CD4-positive, alpha-beta T cell treated with Interleukin-15 for 4 hours (primary cell): Measurements from ENCODE around the gene NCOA1.
"Not testable (repeated sequence)": the region's sequence is repeated elsewhere in the genome, so short reads cannot be mapped to it uniquely, and the experiment has no call there.

Source experiments
- DNase-seq: peaks from one replicate; pipeline ENCODE4 v3.0.0-alpha.2; 2020; ENCODE audit warnings: low spot score

NCOA1 gene

DNA sequence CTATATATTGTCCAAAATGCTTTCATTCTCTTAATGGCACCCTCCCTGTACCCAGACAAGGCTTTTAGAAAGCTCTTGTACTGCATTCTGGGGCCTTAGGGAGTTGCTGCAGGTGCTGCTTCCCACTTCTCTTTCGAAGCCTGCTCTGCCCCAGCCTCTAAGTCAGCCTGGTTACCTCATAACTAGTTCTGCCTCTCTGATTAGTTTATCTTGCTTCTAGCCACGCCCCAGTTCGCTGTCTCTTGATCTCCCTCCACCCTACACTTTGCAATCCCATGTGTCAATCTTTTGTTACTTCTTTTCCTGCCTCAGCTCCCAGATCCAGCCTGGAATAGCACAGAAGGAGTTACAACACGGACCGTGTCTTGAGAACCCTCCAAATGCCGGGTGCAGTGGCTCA is 13.8 kb upstream of the NCOA1 start:
- no peak for DNase-seq

DNA sequence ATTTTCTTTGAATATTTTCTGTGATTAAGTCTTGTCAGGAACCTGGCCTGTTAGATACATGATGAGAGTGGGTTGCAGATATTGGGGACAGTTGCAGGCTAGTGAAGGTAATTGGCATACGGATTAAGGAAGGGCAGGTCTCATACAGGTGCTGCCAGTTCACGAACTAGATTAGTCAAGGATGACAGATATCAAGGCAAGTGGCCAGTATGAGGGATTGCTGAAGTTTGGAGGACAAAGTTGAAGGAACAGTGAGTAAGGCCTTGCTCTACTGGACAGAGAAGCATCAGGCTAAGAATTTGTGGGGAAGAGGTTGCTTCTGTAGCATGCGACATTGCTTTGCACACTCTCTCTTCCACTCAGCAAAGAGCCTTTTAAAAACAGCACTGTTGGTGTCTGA is 12.8 kb upstream of the NCOA1 start:
- DNase-seq, result no peak

DNA sequence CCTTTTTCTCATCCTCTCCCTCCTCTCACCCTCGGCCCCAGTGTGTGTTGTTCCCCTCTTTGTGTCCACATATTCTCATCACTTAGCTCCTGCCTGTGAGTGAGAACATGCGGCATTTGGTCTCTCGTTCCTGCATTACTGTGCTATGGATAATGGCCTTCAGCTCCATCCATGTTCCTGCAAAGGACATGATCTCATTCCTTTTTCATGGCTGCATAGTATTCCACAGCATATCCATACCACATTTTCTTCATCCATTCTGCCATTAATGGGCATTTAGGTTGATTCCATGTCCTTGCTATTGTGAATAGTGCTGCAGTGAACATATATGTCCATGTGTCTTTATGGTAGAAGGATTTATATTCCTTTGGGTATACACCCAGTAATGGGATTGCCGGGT is 10.8 kb upstream of the NCOA1 start:
- DNase-seq, result no peak

DNA sequence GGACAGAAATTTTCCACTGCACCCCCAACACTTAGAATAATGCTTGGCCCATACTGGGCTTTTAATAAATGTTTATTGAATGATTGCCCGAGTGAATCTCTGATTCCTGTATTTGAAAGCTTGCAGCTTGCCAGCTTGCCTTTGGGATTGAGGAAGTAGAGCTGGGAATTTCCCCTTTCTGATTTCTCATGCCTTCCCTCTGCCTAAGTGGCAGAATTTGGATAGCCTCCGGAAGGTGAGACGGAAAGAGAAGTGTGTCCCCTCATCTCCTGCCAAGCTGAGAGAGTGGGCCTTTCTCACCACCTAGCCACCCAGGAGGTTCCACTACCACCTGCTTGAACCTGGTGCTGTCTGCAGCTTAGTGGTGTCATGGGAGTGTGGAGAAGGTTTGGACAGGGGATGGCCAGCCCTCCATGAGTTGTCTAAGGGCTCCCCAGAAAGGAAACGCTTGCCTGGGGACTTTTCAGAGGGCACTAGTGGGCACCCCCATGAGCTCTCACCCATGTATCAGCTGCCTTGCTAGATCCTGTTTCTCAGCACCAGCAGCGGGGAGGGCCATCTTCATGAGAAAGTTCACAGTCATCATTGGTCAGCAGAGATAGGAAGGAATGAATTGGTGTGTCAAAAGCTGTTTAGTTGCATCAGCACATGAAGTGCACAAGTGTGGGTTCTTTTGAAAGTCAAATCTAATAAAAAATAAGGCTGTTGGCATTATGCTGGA is 8.6 kb upstream of the NCOA1 start:
- DNase-seq, result no peak

DNA sequence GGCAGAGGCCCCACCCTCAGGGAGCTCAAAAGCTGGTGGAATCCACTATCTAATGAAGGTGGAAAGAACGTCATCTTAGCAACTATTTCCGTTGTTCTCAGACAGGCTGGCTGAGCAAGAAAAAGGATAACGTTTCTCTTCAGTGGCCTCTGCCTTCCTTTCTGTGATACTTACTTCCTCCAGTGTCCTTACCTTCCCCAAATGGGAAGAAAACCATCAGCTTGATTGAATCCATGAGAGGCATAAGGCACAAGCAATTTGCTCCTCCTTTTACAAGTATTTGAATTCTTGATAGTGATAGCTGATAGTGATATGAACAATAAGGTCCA is 8.1 kb upstream of the NCOA1 start:
- DNase-seq, result no peak

DNA sequence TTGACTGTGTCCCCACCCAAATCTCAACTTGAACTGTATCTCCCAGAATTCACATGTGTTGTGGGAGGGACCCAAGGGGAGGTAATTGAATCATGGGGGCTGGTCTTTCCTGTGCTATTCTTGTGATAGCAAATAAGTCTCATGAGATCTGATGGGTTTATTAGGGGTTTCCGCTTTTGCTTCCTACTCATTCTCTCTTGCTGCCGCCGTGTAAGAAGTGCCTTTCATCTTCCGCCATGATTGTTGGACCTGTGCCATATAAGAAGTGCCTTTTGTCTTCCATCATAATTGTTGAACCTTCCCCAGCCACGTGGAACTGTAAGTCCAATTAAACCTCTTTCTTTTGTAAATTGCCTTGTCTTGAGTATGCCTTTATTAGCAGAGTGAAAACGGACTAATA is 6.4 kb upstream of the NCOA1 start:
- DNase-seq, result not testable (repeated sequence)

DNA sequence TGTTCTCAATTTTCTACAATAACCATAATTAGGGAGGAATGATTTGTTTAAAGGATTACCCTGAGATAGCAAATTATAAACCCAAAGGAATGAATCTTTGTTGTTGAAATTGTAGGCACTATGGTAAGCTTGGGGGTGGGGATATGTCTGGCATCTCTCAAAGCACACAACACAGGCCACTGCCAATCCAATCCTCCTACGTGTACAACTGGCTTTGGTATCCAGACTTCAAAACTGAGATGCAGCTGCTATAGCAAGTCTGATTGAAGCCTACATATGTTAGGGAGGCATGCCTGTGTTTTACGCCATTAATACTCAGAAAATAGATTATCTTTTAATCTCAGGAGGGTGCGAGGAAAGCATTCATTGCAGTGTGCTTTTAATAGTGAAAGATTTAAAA is 5.9 kb upstream of the NCOA1 start:
- DNase-seq, result no peak

DNA sequence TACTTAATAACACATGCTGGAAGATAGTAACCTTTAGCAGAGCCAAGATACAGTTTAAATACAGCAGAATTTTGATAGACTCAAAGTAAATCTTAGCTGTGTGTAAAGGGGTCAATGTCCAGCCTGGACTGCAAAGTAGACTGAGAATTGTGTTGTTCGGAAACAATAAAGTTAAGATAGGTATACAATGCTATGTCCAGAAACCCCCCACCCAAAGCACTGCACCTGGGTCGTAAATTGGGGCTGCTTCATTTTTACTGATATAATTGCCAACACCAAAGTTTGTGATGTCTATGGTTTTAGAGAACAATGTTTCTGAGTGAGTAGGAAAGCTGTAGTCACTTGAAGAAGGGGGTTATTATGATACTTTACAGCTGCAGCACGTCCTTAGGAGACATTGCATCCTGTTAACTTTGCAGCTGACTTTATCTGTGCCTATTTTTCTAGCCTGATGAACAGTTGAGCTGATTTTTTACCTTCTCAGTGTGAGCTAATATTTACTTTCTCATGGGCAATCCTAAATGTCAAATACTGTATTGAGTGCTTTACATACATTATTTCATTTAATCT is 4.3 kb upstream of the NCOA1 start:
- no peak for DNase-seq

DNA sequence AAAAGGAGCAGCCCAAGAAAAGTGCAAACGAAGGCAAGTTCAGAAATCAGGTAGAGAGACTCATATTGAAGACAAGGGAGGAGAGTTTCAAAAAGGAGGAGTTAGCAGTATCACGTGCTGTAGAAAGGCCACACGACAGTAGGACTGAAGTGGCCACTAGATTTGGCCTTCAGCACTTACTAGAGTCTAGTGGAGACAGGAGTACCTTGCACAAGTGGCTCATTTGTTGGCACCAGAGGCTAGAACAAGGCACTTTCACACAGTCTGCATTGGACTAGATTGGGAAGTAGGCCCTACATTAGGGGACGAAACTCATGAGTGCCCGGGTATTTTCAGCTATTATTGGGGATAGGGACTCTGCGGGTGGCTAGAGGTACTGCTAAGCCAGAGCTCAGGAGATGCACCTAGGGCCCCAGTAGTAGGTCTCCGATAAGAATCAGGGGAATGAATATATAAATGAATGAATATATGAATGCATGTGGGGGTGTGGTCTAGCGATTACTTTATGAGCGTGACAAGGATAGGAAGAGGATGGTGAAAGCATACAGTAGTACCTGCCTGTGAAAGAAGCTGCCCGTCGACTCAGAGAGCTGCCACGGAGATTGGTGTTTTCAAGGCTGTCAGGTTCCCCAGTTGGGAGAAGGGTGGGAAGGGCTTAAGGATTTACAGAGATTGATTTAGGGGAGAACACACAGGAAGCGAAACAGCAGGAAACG is 1.4 kb upstream of the NCOA1 start:
- DNase-seq, result no peak

DNA sequence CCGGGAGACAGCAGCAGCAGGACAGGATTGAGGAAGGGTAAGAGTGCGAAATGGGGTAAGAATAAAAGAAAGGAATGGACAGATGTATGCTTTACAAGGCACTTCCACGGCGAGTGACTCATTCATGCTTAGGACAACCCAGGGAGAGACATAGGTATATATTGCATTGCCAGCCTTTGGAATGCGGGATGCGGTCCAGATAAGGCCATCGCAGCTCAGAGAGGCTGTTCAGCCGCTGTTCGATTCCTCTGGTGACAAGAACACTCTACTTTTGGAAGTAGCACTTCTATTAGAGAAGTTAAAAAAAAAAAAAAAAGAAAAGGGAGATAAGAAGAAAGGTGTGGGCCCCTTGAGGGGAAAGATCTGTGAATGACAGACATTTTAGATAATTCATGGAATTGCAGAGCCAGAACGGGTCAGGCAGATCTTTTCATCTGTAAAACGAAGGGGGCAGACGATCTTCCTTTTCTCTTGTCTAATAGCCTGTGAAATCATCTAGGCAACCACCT is 819 bp upstream of the NCOA1 start:
- no peak for DNase-seq

DNA sequence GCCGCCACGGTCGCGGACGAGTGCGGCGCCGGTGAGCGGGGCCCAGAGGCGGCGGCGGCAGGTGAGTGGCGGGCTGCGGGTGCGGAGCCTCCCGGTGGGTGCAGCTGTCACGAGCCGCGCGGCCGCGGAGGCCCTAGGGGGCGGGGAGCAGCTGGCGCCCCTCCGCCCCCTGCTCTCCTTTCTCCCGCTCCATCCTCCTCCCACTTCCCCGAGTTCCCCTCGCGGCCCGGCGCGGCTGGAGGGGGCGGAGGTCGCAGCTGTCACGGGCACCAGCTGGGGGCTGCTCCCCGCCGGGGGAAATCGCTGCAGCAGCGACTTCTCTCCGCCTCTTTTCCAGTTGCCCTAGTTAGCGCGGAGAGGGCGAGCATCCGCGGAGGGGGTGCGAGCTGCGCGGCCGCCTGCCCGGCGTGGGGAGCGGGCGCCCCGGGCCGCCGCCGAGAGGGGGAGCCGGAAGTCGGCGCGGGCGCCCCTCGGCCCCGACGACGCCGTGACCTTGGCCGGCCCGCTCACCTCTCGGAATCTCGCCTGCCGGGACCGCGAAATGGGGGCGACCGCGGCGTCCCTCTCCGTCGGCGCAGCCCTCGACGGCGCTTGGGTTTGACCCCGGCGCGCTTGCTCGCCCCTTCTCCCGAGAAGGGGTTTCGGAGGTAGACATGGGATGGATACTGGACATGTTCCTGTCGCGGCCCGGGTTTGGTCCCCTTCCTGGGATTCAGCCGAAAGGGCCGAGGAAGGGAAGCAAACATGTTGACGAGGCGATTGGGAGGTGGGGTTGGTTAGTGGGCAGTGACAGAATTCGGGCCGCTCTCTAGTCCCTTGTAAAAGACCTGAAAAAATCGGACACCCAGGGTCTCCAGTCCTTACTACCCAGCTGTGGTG is 727 bp downstream of the NCOA1 start:
- DNase-seq, result peak; percentile 47

DNA sequence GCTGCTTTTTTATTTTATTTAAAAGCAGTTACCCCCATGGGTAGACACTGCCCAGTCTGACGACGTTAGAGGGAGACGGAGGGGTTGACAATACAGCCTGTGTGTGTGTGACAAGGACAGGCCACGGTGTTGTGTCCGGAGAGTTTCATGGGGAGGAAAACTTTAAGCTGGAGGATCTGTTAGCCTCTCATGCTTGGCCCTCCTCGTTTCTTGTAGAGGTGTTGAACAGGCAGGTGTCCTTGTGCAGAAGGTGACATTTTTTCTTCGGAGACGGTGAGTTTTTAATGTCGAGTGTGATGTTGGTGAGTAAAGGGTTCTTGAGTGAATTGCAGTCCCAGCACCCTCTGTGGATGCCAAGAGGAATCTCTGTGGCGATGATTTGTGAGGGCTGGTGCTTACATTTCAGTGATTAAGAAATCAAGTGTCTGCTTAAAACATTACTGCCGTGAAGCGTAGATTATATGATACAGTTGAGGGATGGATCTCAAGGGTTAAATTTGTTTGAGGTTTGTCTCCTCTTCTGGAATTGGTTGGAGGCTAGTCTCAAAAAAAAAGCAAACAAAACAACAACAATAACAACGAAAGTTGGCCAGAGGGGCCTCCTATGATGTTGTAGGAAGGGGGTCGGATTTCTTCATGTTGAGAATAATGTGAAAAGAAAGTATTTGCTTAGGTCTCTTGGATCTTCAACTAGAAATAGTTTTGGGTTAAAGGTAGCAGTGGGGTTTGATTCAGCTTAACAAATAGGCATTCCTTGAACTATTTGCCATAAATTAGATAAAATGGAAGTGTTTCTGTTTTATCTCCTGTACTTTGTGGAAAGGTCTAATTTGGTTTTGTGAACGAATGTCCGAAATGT is 1.6 kb downstream of the NCOA1 start:
- DNase-seq, result no peak

DNA sequence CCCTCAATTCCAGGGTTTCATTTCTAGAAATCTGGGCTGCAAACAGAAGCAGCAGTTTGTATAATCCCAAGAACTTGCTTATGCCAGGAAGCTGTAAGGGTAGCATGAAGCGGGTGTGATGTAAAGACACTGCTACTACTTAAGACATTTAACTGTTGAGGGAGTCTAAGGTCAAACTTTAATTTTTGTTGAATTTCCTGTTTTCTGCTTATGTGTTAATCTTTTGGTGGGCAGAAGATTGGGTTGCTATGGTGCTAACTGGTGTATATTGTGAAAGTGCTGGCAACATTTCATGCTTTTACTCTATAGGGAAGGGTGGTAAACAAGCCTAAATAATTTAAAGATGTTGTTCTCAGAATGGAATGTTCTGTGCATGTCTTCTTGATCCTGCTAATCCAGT is 2.7 kb downstream of the NCOA1 start:
- DNase-seq, result no peak

DNA sequence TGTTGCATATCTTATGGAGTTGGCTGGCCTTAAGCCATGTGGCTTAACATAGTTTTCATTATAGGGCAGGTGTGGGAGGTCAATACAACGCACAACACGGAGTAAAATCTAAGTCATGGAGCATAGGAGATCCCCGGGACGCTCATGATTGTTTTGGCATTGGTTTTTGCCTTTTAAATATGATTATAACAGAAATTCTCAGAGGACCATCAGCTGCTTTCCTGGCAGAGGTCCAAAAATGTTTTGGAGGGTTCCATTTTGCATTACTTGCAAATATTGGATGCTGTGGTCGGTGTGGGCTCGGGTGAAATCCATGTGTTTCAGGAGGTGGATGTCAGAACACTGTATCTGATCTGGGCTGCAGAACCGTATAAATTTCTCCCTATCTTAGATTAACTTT is 3.4 kb downstream of the NCOA1 start:
- no peak for DNase-seq

DNA sequence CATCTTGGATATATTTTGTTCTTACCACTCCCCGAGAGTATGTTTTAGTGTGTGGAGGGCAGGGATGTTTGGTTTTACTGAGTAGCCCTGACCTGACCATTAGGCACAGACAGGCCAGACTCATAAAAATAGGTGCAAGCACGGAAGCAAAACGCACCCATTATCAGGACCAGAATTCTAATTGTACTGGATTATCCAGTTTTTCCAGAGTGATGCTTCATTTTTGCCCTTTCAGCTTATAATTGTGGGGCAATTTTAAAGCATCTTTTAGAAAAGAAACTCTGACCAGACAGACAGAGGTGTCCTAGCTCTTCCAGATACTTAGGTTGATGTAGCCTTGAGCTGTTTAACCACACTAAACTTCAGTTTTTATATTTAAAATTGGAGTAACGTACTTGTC is 4.4 kb downstream of the NCOA1 start:
- DNase-seq, result no peak

DNA sequence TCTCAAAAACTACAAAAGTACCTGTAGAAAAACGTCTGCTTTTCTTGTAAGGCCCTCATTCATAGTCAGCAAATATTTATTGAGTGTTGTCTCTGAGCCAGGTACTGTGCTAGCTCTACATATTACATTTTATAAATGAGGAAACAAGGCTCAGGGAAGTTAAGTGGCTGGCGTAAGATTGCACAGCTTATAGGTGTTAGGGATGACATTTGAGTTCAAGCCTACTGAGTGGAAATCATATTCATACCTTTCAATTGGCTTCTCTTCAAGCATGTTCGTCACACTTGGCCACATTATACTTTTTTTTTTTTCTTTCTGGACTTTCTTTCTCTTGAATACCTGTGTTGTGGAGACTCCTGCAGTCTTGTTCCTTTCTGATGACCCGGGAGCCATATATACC is 5.9 kb downstream of the NCOA1 start:
- DNase-seq, result no peak

DNA sequence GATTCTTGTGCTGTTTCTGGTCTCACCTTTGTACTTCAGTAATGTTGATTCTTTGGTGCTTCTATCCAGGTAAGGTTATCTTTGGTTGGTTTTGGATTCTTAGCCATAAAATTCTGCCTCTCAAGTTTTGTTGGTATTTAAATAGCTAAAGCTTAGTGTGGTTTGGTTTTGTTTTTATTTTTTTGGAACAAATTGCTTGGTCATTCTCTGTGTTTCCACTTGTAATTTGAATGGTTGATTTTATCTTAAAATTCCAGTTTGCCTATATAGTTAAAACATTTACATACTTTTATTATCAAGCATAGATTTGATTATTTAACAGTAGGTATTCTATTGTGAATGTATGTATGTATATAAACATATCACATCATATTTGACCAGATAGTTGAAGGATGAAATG is 6.6 kb downstream of the NCOA1 start:
- no peak for DNase-seq

DNA sequence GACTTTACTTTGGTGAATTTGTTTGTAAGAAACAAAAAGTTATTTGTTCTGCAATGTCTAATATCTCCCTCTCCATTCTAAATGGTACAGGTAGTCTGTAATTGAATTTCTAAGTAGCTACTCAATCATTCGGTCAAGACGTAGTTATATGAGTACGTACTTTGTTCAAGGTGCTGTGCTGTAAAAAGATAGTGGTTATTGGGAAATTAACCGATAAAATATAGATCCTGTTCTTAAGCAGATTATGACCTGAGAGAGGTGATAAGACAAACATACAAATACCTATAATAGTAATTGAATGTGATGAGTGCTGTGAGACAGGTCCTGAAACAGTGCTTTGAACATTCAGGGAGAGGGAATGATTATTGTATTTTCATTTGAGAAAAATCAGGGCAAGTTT is 7.1 kb downstream of the NCOA1 start:
- DNase-seq, result no peak

DNA sequence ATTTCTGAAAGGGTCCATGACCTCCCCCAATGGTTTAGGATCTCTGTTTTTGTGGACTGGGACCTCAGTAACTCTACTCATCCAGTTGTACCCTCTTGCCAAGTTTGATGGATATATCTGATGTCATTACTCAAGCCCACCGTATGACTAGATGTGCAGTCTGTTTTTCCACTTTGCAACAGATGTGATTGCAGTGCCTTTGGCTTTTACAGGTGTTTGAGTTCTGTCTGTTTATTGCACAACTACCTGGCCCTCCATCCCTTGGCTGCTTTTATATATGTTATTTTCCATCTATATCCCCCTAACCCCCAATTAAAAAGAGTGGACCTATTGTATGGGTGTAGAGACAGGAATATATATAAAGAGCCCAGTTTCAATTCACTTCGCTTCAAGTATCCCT is 10.8 kb downstream of the NCOA1 start:
- DNase-seq, result no peak

DNA sequence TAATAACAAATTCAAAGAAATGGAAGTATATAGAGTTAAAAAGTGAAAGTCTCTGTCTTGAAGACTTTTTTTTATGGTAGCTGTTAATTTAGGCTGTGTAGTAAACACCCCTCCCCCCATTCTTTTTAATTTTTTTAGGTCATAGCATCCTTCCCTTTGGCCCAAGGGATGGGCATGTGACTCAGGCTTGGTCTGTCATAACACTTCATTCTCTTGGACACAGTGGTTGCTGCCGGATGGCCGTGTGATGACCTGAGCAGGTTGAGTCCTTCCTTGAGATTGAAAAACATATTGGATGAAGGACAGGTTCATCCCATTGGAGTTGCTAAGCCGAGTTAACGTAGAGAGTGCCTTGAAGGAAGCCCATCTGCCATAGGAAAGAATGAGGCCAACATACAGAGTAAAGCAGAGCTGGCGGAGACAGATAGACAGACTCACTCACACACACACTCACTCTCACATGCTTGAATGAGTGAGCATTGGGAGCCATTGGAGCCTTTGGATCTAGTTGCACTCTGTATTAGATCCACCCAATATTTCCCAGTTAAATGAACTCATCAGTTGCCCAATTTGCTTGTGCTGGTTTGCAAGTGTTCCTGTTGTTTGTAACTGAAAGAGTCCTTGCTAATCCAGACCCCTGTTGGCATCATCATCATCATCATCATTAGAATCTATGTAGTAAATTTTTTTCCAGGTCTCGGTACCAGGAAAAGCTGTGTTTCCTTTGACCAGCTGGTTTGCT is 14.7 kb downstream of the NCOA1 start:
- no peak for DNase-seq

DNA sequence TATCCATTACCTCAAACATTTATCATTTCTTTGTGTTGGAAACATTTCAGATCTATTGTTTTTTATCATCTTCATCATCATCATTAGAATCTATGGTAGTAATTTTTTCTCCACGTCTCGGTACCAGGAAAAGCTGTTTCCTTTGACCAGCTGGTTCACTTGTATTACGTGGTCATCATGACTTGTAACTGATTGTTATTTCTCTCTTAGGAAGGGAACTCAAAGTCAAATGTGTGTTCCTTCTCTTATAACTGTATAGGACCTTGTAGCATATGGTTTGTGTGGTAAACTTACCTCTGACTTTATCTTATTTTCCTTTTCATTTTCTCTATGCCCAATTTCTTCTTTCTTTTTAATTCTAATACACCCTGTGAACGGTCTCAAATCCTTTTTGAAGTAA is 16.5 kb downstream of the NCOA1 start:
- no peak for DNase-seq
